Chondrocyte (in vitro differentiated cells): ENCODE measurements around the gene IKBKG. TPM values are rescaled to one million over a fixed set of nuclear protein-coding genes. Genes with fewer than 3 reads are reported as not detected.
A peak's percentile ranks its signal among the peaks of the same experiment; 100 is the strongest.

Source experiments
- DNase-seq: peaks from one replicate; pipeline ENCODE4 v3.0.0; 2021; ENCODE audit warnings: mixed read lengths, low spot score
- H3K27ac Mint-ChIP-seq: one replicate; pipeline ENCODE4 v1.8.0; 2021; ENCODE audit warnings: mild to moderate bottlenecking, moderate library complexity, mixed read lengths; ENCODE audit not compliant: unreplicated experiment
- H3K27me3 Mint-ChIP-seq: 2 replicates; pipeline ENCODE4 v1.8.0; 2021; ENCODE audit warnings: low read depth, mixed read lengths
- H3K36me3 Mint-ChIP-seq: 2 replicates; pipeline ENCODE4 v1.8.0; 2021; ENCODE audit warnings: low read depth, mixed read lengths
- H3K4me1 Mint-ChIP-seq: 2 replicates; pipeline ENCODE4 v1.8.0; 2021; ENCODE audit warnings: low read depth, mild to moderate bottlenecking, mixed read lengths
- H3K4me3 Mint-ChIP-seq: one replicate; pipeline ENCODE4 v1.8.0; 2021; ENCODE audit warnings: mild to moderate bottlenecking, moderate library complexity, mixed read lengths; ENCODE audit not compliant: unreplicated experiment
- H3K9me3 Mint-ChIP-seq: 2 replicates; pipeline ENCODE4 v1.8.0; 2021; ENCODE audit warnings: low read depth, mixed read lengths
- total RNA-seq: library from RNA; stranded (reverse); gene quantifications from 3 replicates; pipeline ENCODE4 v1.2.1, GENCODE V29; 2021
- TF ChIP-seq, protein P1 (sequence below): fragments of 200-600 bp; sonication (generic); IDR thresholded peaks from 2 replicates; pipeline ENCODE4 v1.5.0; 2021; ENCODE audit warnings: antibody characterized with exemption, mild to moderate bottlenecking, moderate library complexity

The IKBKG gene
- total RNA-seq, 1 donor from 2014 or later: 22.4 TPM

DNA sequence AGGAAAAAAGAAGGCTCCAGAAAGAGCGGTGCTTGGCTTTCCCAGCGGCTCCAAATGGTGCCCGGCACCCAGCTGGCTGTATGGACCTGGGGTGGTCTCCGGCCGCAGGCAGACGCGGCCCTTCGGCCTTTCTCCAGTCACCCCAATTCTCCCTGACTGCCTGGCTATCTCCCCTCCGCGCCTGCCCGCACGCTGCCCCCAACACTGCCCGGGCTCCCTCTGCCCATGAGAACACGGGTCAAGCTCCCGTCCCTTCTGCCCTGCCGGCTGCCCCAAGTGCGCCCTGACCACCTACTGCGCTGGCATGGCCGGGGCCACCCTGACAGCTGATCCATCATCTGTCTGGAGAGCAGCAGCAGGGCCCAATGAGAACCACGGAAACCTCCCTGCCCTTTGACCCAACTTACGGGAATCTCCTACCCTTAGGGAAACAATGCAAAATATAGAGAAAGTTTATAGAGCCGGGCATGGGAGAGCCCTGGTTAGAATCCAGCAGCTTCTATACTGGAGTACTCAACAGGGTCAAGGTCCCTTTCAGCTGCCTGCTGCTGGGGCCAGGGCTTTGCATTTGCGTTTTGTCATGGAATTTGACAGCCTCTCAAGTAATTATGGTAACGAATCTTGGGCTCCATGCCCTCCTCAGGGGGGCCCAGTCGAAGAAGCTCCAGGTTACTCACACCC lies 30.2 kb upstream of the IKBKG start:
- H3K4me3 Mint-ChIP-seq: no peak overlapping the region
- H3K27ac Mint-ChIP-seq: no peak overlapping the region

DNA sequence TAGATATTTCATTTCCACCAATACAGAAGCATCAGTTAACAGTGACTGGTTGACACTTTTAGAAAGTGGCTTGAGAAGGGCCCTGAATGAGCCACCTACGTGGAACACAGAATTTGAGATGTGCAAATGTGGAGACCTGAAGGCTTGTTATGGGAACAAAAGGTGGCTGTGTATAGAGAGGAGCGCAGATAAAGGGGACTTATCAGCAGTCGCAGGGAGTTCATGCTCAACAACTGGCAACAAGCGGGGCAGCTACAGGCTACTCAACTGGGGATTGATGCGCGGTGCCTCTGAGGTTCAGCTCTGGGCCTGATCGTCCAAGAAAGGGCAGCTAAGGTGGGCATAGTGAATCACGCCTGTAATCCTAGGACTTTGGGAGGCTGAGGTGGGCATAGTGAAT lies 28.0 kb upstream of the IKBKG start:
- Mint-ChIP-seq H3K4me1 (peaks cover 11% of the 10 kb centered on the region), H3K27me3 (no peaks in the 10 kb centered on the region), H3K36me3 (no peaks in the 10 kb centered on the region), H3K27ac (no peak overlapping the region), H3K9me3 (peaks cover 2% of the 10 kb centered on the region), H3K4me3 (no peak overlapping the region)
- TF ChIP-seq, protein P1, sequence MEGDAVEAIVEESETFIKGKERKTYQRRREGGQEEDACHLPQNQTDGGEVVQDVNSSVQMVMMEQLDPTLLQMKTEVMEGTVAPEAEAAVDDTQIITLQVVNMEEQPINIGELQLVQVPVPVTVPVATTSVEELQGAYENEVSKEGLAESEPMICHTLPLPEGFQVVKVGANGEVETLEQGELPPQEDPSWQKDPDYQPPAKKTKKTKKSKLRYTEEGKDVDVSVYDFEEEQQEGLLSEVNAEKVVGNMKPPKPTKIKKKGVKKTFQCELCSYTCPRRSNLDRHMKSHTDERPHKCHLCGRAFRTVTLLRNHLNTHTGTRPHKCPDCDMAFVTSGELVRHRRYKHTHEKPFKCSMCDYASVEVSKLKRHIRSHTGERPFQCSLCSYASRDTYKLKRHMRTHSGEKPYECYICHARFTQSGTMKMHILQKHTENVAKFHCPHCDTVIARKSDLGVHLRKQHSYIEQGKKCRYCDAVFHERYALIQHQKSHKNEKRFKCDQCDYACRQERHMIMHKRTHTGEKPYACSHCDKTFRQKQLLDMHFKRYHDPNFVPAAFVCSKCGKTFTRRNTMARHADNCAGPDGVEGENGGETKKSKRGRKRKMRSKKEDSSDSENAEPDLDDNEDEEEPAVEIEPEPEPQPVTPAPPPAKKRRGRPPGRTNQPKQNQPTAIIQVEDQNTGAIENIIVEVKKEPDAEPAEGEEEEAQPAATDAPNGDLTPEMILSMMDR: no peak
- DNase-seq: no peak

More for the DNA sequence above, 30.2 kb upstream of the IKBKG start:
- Mint-ChIP-seq H3K36me3 (no peaks in the 10 kb centered on the region), H3K4me1 (peaks cover 11% of the 10 kb centered on the region), H3K9me3 (peaks cover 2% of the 10 kb centered on the region), H3K27me3 (no peaks in the 10 kb centered on the region)
- TF ChIP-seq, protein P1: no peak
- DNase-seq: no peak

DNA sequence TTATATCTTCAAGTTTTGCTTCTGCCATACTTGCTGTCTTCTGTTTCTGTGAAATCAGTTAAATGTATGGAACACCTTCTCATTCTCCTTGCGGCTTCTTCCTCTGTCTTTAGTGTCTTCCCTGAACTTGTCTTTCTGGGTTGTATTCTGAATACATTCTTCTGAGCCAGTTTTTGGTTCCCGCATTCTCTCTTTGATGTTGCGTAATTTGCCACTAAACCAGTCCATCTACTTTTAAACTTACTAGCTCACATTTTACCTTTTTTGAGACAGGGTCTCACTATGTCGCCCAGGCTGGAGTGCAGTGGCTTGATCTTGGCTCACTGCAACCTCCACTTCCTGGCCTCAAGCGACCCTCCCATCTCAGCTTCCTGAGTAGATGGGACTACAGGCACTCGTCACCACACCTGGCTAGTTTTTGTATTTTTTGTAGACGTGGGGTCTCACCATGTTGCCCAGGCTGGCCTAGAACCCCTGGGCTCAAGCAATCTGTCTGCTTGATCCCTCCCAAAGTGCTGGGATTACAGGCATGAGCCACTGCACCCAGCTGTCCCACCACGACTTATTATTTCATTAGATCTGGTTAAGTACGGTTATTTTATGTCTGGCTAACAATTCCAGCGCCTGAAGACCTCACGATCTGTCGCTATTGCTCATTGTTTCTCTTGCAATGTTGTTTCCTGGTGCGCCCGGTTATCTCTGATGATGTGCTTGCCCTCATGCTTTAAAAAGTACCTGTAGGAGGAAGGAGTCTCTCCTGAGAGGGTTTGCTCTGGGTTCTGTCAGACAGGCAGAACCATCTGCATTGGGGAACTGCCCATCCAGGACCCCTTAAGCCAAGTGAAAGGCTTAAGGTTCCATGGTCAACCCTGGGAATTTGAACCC lies 21.6 kb upstream of the IKBKG start:
- TF ChIP-seq, protein P1: no peak
- Mint-ChIP-seq H3K4me3 (no peak overlapping the region), H3K27me3 (no peaks in the 10 kb centered on the region), H3K9me3 (no peaks in the 10 kb centered on the region), H3K4me1 (peaks cover 16% of the 10 kb centered on the region), H3K36me3 (no peaks in the 10 kb centered on the region), H3K27ac (no peak overlapping the region)
- no peak for DNase-seq

DNA sequence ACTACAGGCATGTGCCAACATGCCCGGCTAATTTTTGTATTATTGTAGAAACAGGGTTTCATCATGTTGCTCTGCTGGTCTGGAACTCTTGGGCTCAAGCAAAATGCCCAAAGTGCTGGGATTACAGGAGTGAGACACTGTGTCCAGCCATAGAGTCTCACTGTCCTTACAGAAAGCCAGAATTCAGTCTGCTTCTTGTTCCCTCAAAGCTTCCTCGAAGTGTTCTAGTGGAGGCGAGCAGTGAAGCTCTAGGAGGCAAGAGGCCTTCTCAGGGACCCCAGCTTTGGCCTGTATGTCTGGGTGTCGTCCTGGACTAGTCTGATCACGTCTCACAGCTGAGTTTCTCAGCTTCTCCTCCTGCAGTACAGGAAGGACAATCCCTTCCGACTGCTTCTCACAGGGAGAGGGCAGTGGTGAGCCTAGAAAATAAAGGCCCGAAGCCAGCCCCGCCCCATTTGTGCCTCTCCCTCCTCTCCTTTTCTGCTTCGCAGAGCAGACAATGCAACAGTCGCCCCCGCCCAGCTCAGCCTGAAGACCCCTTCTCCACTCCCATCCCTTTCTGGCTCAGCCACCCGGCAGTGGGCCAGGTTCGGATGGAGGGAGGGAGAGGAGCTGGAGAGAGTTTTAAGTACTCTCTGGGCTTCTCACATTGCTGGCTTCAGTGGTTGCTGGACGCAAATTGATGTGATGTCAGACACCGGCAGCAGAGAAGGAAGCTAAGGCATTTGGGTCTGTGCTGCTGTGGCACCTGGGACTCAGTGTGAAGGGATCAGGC lies 20.3 kb upstream of the IKBKG start:
- Mint-ChIP-seq H3K9me3 (no peaks in the 10 kb centered on the region), H3K27ac (peak overlapping the region; percentile 80), H3K4me1 (peaks cover 21% of the 10 kb centered on the region), H3K27me3 (no peaks in the 10 kb centered on the region), H3K36me3 (no peaks in the 10 kb centered on the region), H3K4me3 (peak overlapping the region; percentile 55)
- TF ChIP-seq, protein P1: peak; percentile 77
- no peak for DNase-seq

DNA sequence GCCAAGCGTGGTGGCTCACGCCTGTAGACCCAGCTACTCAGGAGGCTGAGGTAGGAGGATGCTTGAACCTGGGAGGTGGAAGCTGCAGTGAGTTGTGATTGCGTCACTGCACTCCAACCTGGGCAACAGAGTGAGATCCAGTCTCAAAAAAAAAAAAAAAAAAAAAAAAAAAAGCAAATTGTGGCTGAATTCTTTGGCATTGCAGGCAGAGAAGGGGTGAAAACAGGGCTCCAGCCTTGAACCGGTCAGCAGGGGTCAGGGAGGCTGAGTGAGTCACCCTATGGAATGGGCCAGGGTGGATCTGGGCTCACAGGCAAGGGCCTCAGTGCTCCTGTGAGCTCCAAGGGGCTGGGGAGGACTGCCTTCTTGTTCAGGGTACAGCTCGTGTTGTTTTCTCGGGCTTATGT lies 18.2 kb upstream of the IKBKG start:
- DNase-seq: no peak
- Mint-ChIP-seq H3K9me3 (no peaks in the 10 kb centered on the region), H3K27me3 (no peaks in the 10 kb centered on the region), H3K36me3 (peaks cover 5% of the 10 kb centered on the region), H3K4me1 (peaks cover 21% of the 10 kb centered on the region), H3K4me3 (no peak overlapping the region), H3K27ac (no peak overlapping the region)
- TF ChIP-seq, protein P1: no peak
